DOHH2 (cell line): ENCODE measurements around the gene THOC7.

ENCODE experiments used
- EZH2phosphoT487 ChIP-seq: fragments of 200-600 bp; sonication (generic); IDR thresholded peaks from 2 replicates; pipeline ENCODE4 v1.6.1; 2017; ENCODE audit warnings: borderline replicate concordance, mild to moderate bottlenecking, antibody characterized with exemption, low read length, moderate library complexity, mixed read lengths
- TF ChIP-seq, protein P1 (sequence below): fragments of 200-600 bp; sonication (generic); IDR thresholded peaks from one replicate; pipeline ENCODE4 v1.5.1; 2014; ENCODE audit warnings: antibody characterized with exemption, mild to moderate bottlenecking, low read depth, low read length; ENCODE audit not compliant: poor library complexity, severe bottlenecking

DNA sequence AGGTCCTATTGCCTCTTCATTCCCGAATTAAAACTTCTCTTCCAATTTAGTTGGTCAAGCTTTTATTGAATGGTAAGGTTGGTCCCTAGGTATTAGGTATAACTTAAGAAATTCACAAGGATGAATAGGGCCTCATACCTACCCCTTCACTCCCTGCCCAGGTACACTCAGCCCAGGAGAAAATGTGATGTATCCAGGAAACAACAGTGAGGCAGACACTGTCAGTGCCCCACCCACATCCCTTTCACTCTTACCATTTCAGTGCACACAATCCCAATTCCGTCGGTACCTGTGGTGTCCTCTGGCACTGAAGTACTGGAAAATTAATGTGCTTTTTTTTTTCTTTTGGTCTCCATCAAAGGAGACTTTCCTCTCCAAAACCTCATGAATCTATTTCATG lies 55.0 kb downstream of the THOC7 start:
- TF ChIP-seq, protein P1, sequence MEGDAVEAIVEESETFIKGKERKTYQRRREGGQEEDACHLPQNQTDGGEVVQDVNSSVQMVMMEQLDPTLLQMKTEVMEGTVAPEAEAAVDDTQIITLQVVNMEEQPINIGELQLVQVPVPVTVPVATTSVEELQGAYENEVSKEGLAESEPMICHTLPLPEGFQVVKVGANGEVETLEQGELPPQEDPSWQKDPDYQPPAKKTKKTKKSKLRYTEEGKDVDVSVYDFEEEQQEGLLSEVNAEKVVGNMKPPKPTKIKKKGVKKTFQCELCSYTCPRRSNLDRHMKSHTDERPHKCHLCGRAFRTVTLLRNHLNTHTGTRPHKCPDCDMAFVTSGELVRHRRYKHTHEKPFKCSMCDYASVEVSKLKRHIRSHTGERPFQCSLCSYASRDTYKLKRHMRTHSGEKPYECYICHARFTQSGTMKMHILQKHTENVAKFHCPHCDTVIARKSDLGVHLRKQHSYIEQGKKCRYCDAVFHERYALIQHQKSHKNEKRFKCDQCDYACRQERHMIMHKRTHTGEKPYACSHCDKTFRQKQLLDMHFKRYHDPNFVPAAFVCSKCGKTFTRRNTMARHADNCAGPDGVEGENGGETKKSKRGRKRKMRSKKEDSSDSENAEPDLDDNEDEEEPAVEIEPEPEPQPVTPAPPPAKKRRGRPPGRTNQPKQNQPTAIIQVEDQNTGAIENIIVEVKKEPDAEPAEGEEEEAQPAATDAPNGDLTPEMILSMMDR: no peak
- TF ChIP-seq EZH2phosphoT487: no peak
